Measurements from ENCODE around the gene CDC14A.

DNA sequence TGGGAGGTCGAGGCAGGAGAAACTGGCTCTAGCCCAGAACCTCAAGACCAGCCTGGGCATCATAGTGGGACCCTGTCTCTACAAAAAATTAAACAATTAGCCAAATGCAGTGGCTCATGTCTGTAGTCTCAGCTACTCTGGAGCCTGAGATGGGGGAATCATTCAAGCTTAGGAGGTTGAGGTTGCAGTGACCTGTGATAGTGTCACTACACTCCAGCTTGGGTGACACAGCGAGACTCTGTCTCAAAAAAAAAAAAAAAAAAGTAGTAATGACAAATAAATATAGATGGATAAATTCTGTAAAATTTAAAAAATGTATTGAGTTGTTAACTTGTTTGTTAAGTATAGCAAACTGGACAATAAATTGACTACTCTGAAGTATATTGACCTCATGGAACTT is 5.9 kb upstream of the CDC14A start:
- TF ChIP-seq, protein P1, sequence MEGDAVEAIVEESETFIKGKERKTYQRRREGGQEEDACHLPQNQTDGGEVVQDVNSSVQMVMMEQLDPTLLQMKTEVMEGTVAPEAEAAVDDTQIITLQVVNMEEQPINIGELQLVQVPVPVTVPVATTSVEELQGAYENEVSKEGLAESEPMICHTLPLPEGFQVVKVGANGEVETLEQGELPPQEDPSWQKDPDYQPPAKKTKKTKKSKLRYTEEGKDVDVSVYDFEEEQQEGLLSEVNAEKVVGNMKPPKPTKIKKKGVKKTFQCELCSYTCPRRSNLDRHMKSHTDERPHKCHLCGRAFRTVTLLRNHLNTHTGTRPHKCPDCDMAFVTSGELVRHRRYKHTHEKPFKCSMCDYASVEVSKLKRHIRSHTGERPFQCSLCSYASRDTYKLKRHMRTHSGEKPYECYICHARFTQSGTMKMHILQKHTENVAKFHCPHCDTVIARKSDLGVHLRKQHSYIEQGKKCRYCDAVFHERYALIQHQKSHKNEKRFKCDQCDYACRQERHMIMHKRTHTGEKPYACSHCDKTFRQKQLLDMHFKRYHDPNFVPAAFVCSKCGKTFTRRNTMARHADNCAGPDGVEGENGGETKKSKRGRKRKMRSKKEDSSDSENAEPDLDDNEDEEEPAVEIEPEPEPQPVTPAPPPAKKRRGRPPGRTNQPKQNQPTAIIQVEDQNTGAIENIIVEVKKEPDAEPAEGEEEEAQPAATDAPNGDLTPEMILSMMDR (conservative IDR thresholded peaks at IDR 0.05; ENCODE audit: low read depth, low read length) = no peak
- no peak for TF ChIP-seq EZH2 (IDR thresholded peaks at IDR 0.05; ENCODE audit: borderline replicate concordance, low read depth, low read length, poor library complexity, severe bottlenecking)
